ENCODE measurements around the gene ATF4.

The ATF4 gene

DNA sequence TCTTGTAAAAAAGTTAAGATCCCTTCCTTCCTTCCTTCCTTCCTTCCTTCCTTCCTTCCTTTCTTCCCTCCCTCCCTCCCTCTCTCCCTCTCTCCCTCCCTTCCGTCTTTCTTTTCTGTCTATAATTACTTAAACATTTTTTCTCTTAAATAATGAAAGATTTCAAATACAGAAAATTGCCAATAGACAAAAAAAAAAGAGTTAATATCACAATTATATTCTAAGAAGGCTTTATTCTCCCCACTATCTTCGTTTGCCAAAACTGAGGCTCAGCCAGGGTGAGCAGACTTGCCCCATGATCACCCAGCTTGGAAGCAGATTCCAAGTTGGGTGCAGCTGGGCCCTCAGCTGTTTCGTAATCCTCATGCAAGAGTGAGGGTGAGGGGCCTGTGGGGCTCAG is 49.9 kb downstream of the ATF4 start:
- peaks cover 6% of the 10 kb centered on the region for H3K9me3 Mint-ChIP-seq
- no peaks in the 10 kb centered on the region for H3K4me1 Mint-ChIP-seq
- H3K27me3 Mint-ChIP-seq (ENCODE audit: low read depth): peaks cover 16% of the 10 kb centered on the region
- TF ChIP-seq, protein P1, sequence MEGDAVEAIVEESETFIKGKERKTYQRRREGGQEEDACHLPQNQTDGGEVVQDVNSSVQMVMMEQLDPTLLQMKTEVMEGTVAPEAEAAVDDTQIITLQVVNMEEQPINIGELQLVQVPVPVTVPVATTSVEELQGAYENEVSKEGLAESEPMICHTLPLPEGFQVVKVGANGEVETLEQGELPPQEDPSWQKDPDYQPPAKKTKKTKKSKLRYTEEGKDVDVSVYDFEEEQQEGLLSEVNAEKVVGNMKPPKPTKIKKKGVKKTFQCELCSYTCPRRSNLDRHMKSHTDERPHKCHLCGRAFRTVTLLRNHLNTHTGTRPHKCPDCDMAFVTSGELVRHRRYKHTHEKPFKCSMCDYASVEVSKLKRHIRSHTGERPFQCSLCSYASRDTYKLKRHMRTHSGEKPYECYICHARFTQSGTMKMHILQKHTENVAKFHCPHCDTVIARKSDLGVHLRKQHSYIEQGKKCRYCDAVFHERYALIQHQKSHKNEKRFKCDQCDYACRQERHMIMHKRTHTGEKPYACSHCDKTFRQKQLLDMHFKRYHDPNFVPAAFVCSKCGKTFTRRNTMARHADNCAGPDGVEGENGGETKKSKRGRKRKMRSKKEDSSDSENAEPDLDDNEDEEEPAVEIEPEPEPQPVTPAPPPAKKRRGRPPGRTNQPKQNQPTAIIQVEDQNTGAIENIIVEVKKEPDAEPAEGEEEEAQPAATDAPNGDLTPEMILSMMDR (IDR thresholded peaks at IDR 0.05; ENCODE audit: unreplicated experiment in 3 of 3): no peak
- H3K4me3 Mint-ChIP-seq: no peak overlapping the region
- H3K36me3 Mint-ChIP-seq (ENCODE audit: low read depth): no peaks in the 10 kb centered on the region
- H3K27ac Mint-ChIP-seq: no peak overlapping the region

DNA sequence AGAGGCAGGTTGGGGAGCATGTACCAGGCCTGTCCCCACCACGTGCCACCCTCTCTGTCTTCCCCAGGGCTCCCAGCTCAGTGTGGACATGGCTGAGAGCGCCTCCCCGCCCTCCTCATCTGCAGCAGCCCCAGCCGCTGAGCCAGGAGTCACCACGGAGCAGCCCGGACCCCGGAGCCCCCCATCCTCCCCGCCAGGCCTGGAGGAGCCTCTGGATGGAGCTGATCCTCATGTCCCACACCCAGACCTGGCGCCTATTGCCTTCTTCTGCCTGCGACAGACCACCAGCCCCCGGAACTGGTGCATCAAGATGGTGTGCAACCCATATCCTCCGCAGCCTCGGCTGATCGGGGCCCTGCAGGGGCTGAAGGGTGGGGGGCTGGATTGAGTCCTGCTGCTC is 50.3 kb downstream of the ATF4 start, which contains the start of gene CACNA1I:
Gene CACNA1I, plus strand, starts transcription at position 89 of the 400 bp plus-strand sequence. Its CDS starts 0 bp downstream, at position 89.
- Mint-ChIP-seq H3K4me1 (no peaks in the 10 kb centered on the region), H3K4me3 (no peak within 1 kb of the TSS), H3K36me3 (ENCODE audit: low read depth) (no peaks in the 10 kb centered on the region), H3K9me3 (peaks cover 2% of the 10 kb centered on the region), H3K27me3 (ENCODE audit: low read depth) (peaks cover 12% of the 10 kb centered on the region), H3K27ac (no peak within 1 kb of the TSS)
- TF ChIP-seq, protein P1 (IDR thresholded peaks at IDR 0.05; ENCODE audit: unreplicated experiment in 3 of 3): no peak

DNA sequence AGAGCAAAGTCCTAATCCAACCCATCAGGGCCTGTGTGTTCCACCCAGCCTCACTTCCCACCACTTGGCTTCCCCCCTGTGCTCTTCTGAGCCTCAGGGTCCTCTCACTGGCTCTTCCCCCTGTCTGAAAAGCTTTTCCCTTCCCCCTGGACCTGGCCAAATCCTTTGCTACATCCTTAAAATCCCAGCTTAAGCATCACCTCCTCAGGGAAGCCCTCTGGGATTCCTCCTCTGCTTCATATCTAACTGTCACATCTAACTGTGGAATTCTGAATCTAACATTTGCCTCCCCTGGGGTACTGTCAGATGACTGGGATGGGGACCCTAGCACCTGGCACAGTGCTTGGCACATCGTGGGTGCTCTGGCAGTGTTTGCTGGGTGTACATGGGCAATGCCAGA is 51.2 kb downstream of the ATF4 start:
- H3K27me3 Mint-ChIP-seq (ENCODE audit: low read depth): peaks cover 17% of the 10 kb centered on the region
- H3K4me3 Mint-ChIP-seq: no peak overlapping the region
- no peaks in the 10 kb centered on the region for H3K4me1 Mint-ChIP-seq
- no peaks in the 10 kb centered on the region for H3K36me3 Mint-ChIP-seq (ENCODE audit: low read depth)
- TF ChIP-seq, protein P1 (IDR thresholded peaks at IDR 0.05; ENCODE audit: unreplicated experiment in 3 of 3): no peak
- H3K9me3 Mint-ChIP-seq: no peaks in the 10 kb centered on the region
- no peak overlapping the region for H3K27ac Mint-ChIP-seq

Data from nephron (organoid).